Mucosa of descending colon (tissue), 3 donors: ENCODE measurements around the gene SEC14L6. TPM values are rescaled to one million over a fixed set of nuclear protein-coding genes. Genes with fewer than 3 reads are reported as not detected.

Source experiments
- ATAC-seq: fragments of 200-7000 bp; cut with Tn5 transposase; one replicate; pipeline ENCODE4 v1.9.1; 2020; ENCODE audit warnings: mild to moderate bottlenecking, moderate library complexity
- DNase-seq, 3 donors: peaks; one replicate each; pipeline ENCODE4 v3.0.0-alpha.2; 2020
- H3K36me3 ChIP-seq: fragments of 200-600 bp; one replicate; pipeline ENCODE4 v1.8.0; 2021; ENCODE audit warnings: low read depth, mild to moderate bottlenecking
- H3K4me1 ChIP-seq: fragments of 200-600 bp; one replicate; pipeline ENCODE4 v1.8.0; 2021; ENCODE audit warnings: low read depth, mild to moderate bottlenecking
- H3K4me3 ChIP-seq: fragments of 200-600 bp; one replicate; pipeline ENCODE4 v1.8.0; 2021; ENCODE audit warnings: mild to moderate bottlenecking
- H3K9me3 ChIP-seq: fragments of 200-600 bp; one replicate; pipeline ENCODE4 v1.8.0; 2021; ENCODE audit warnings: mild to moderate bottlenecking
- intact Hi-C, 2 donors: fragments of 100-400 bp; cut with DNase I in 1 of 2; cut with micrococcal nuclease in 1 of 2; formaldehyde crosslinking; loops; one replicate each; pipeline versions ENCODE4 v1.11.0 to v1.11.1; 2022; cut with DNase I, micrococcal nuclease
- total RNA-seq, 3 donors: library from RNA; stranded (reverse); fragmentation: NEBNext Ultra II Directional in 2 of 3; extraction: Animal tissue kit (Norgen Biotek cat#: 25700) in 2 of 3; gene quantifications; one replicate each; pipeline versions ENCODE4 v1.2.1 to v1.2.4, GENCODE V29; 2021 to 2023
- TF ChIP-seq, protein P1 (sequence below): fragments of 200-600 bp; IDR thresholded peaks from one replicate; pipeline ENCODE4 v1.8.0; 2022; ENCODE audit warnings: antibody characterized with exemption, mild to moderate bottlenecking
- donor health status: DM: no; HTN: no; CAD: no; lungs with moderate emphysema.
- donor health status: DM: no; HTN: no; CAD: no.
- donor health status: DM: no; HTN: yes; CAD: no.

Gene SEC14L6
- total RNA-seq, 3 donors from 2014 or later = 0.26 to 0.47 TPM; not detected in 1

- H3K4me3 ChIP-seq = no peak overlapping the region
- H3K9me3 ChIP-seq = no peaks in the 10 kb centered on the region
- ATAC-seq = no peak
- H3K4me1 ChIP-seq = no peaks in the 10 kb centered on the region
- intact Hi-C loops = no loop called here
- TF ChIP-seq, protein P1, sequence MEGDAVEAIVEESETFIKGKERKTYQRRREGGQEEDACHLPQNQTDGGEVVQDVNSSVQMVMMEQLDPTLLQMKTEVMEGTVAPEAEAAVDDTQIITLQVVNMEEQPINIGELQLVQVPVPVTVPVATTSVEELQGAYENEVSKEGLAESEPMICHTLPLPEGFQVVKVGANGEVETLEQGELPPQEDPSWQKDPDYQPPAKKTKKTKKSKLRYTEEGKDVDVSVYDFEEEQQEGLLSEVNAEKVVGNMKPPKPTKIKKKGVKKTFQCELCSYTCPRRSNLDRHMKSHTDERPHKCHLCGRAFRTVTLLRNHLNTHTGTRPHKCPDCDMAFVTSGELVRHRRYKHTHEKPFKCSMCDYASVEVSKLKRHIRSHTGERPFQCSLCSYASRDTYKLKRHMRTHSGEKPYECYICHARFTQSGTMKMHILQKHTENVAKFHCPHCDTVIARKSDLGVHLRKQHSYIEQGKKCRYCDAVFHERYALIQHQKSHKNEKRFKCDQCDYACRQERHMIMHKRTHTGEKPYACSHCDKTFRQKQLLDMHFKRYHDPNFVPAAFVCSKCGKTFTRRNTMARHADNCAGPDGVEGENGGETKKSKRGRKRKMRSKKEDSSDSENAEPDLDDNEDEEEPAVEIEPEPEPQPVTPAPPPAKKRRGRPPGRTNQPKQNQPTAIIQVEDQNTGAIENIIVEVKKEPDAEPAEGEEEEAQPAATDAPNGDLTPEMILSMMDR = no peak
- DNase-seq = peak in 1 of 3 donors; percentile 14
- H3K36me3 ChIP-seq = no peaks in the 10 kb centered on the region
These were observed 43.0 kb downstream of the SEC14L6 start for GRCh38 chr22:30503551-30503950.

DNA sequence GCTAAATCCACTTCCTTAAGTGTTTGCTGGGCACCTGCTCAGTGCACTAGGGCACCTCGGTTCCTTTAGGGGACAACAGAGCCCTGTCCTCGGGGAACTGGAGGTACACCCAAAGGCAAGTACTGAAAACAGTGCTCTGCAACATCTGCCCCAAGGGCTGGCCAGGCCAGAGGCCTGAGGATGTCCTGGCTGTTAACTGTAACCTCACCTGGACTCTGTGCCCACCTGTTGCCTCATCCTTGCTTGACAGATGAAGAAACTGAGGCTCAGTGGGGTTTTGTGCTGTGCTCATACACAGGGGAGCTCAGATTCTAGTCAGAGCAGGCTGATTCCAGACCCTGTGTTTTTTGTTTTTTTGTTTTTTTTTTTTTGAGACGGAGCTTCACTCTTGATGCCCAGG is 43.6 kb downstream of the SEC14L6 start:
- intact Hi-C loops = no loop called here
- peak in 1 of 3 donors; percentile 2 for DNase-seq
- TF ChIP-seq, protein P1 = no peak

GRCh38 chr22:30502153-30502552 is 44.4 kb downstream of the SEC14L6 start:
- ATAC-seq (no peak), DNase-seq (no peak)
- H3K4me1 ChIP-seq = no peaks in the 10 kb centered on the region
- TF ChIP-seq, protein P1 = no peak
- intact Hi-C loops = no loop called here
- no peaks in the 10 kb centered on the region for H3K9me3 ChIP-seq
- no peaks in the 10 kb centered on the region for H3K36me3 ChIP-seq
- H3K4me3 ChIP-seq = no peak overlapping the region

More for the DNA sequence above, 43.6 kb downstream of the SEC14L6 start:
- Histone ChIP-seq H3K4me1 (no peaks in the 10 kb centered on the region), H3K4me3 (no peak overlapping the region), H3K9me3 (no peaks in the 10 kb centered on the region), H3K36me3 (no peaks in the 10 kb centered on the region)
- ATAC-seq = no peak

DNA sequence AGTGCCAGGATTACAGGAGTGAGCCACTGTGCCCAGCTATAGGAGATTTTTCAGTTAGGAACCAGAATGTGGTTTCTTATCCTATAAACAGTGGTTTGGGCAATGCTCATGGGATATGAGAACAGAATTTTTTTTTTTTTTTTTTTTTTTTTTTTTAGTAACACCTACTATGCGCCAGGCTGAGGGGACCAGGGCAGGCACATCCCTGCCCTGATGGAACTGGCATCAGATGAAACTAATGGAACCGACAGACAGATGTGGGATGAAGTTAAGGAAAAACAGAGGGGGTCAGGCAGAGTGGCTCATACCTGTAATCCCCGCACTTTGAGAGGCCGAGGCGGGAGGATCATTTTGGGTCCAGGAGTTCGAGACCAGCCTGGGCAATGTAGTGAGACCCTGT is 45.9 kb downstream of the SEC14L6 start:
- peak in 1 of 3 donors; percentile 2 for DNase-seq
- Histone ChIP-seq H3K4me1 (no peaks in the 10 kb centered on the region), H3K4me3 (no peak overlapping the region), H3K9me3 (no peaks in the 10 kb centered on the region), H3K36me3 (no peaks in the 10 kb centered on the region)
- intact Hi-C loops = no loop called here
- ATAC-seq = no peak
- TF ChIP-seq, protein P1 = no peak

- intact Hi-C loops = no loop called here
- ATAC-seq = no peak
- TF ChIP-seq, protein P1 = no peak
- Histone ChIP-seq H3K9me3 (no peaks in the 10 kb centered on the region), H3K4me1 (no peaks in the 10 kb centered on the region), H3K36me3 (no peaks in the 10 kb centered on the region), H3K4me3 (no peak overlapping the region)
- no peak for DNase-seq
These were observed 48.9 kb downstream of the SEC14L6 start for GRCh38 chr22:30497466-30498150.
